H1 (cell line): ENCODE data around the gene NFIA. TPM values are rescaled to one million over a fixed set of nuclear protein-coding genes. Genes with fewer than 3 reads are reported as not detected.

ENCODE experiments used
- CTCF ChIA-PET: fragments of 300-600 bp; sonication (Branson Sonifier 250); formaldehyde crosslinking; loops from one replicate; lab custom pipeline; 2021; ENCODE audit not compliant: partially characterized antibody; lab: Charles Lee
- POLR2A ChIA-PET: fragments of 300-600 bp; sonication (Branson Sonifier 250); formaldehyde crosslinking; loops from one replicate; lab custom pipeline; 2021; ENCODE audit warnings: inconsistent platforms; ENCODE audit not compliant: partially characterized antibody; lab: Charles Lee
- DNase-seq, 2 experiments: peaks; one replicate each; pipeline versions ENCODE4 v3.0.0 to v3.0.0-alpha.2; 2010 to 2022; ENCODE audit warnings: low spot score in 2 of 2, low read depth in 1 of 2, mixed read lengths in 1 of 2
- FAIRE-seq: peaks from 2 replicates; lab custom pipeline; 2011; peaks lifted over from hg19 to GRCh38; lab: Jason Lieb, UNC
- H2AFZ ChIP-seq: 2 replicates; pipeline ENCODE4 v1.8.1; 2012; ENCODE audit warnings: low read length, inconsistent platforms
- H2AK5ac ChIP-seq: 2 replicates; pipeline ENCODE4 v1.6.1; 2013; ENCODE audit warnings: low read depth, low read length
- H2BK120ac ChIP-seq: replicated peaks from 2 replicates; pipeline ENCODE3; 2013; ENCODE audit warnings: low read depth, low read length, inconsistent platforms
- H2BK12ac ChIP-seq: 2 replicates; pipeline ENCODE4 v1.6.1; 2013; ENCODE audit warnings: low read depth, low read length
- H2BK15ac ChIP-seq: 2 replicates; pipeline ENCODE4 v1.6.1; 2013; ENCODE audit warnings: low read length
- H2BK20ac ChIP-seq: 2 replicates; pipeline ENCODE4 v1.6.1; 2013; ENCODE audit warnings: low read length
- H2BK5ac ChIP-seq: 2 replicates; pipeline ENCODE4 v1.6.1; 2013; ENCODE audit warnings: low read depth, low read length
- H3K14ac ChIP-seq: 2 replicates; pipeline ENCODE4 v1.6.1; 2013; ENCODE audit warnings: inconsistent platforms; ENCODE audit not compliant: insufficient read length
- H3K18ac ChIP-seq: 2 replicates; pipeline ENCODE4 v1.6.1; 2013; ENCODE audit warnings: low read length; ENCODE audit errors: extremely low read depth
- H3K23ac ChIP-seq: 2 replicates; pipeline ENCODE4 v1.6.1; 2013; ENCODE audit warnings: inconsistent platforms; ENCODE audit not compliant: insufficient read length
- H3K23me2 ChIP-seq: 2 replicates; pipeline ENCODE4 v1.6.1; 2013; ENCODE audit warnings: low read depth, low read length
- H3K27ac ChIP-seq: 2 replicates; pipeline ENCODE4 v1.6.1; 2011; ENCODE audit warnings: low read depth, low read length, inconsistent platforms
- H3K27me3 ChIP-seq, 4 experiments: replicated peaks in 1 of 4; 1 replicate in 1 of 4; 2 replicates in 3 of 4; pipeline versions ENCODE4 v1.6.1 to v1.8.1; 2011 to 2013; ENCODE audit warnings: low read length in 3 of 4, mild to moderate bottlenecking in 3 of 4, inconsistent platforms in 2 of 4, mixed read lengths in 2 of 4, moderate library complexity in 1 of 4; ENCODE audit not compliant: control insufficient read depth in 3 of 4, insufficient read depth in 3 of 4; ENCODE audit errors: extremely low read depth in 1 of 4
- H3K36me3 ChIP-seq, 4 experiments: 2 replicates each; pipeline versions ENCODE4 v1.6.1 to v1.8.1; 2011 to 2013; ENCODE audit warnings: mild to moderate bottlenecking in 4 of 4, low read length in 3 of 4, moderate library complexity in 2 of 4, control low read depth in 1 of 4, inconsistent platforms in 1 of 4; ENCODE audit not compliant: insufficient read depth in 4 of 4, control insufficient read depth in 2 of 4
- H3K4ac ChIP-seq: replicated peaks from 2 replicates; pipeline ENCODE3; 2013; ENCODE audit warnings: low read length, low read depth, mixed read lengths, inconsistent platforms; ENCODE audit not compliant: insufficient read length
- H3K4me1 ChIP-seq, 4 experiments: replicated peaks in 1 of 4; 1 replicate in 1 of 4; 2 replicates in 3 of 4; pipeline versions ENCODE4 v1.6.1 to v1.8.1; 2011 to 2013; ENCODE audit warnings: low read length in 3 of 4, inconsistent platforms in 2 of 4, mixed read lengths in 1 of 4; ENCODE audit not compliant: insufficient read depth in 4 of 4, control insufficient read depth in 3 of 4
- H3K4me2 ChIP-seq, 2 experiments: 2 replicates each; pipeline versions ENCODE4 v1.6.1 to v1.8.1; 2011 to 2013; ENCODE audit warnings: low read depth in 2 of 2, low read length in 2 of 2, control low read depth in 1 of 2, inconsistent platforms in 1 of 2, mild to moderate bottlenecking in 1 of 2; ENCODE audit not compliant: insufficient read depth in 1 of 2
- H3K4me3 ChIP-seq, 4 experiments: fragments of 200-600, 300-600 bp in 1 of 4; sonication (generic), shearing (Covaris generic), sonication (Bioruptor Twin) in 1 of 4; 2 replicates each; pipeline versions ENCODE4 v1.5.1 to v1.8.1; 2011 to 2016; ENCODE audit warnings: low read length in 4 of 4, low read depth in 3 of 4, control low read depth in 2 of 4, inconsistent platforms in 2 of 4, mild to moderate bottlenecking in 2 of 4, mixed read lengths in 1 of 4, moderate library complexity in 1 of 4; ENCODE audit not compliant: insufficient read depth in 2 of 4; ENCODE audit errors: extremely low read depth in 1 of 4
- H3K56ac ChIP-seq: replicated peaks from 2 replicates; pipeline ENCODE3; 2013; ENCODE audit warnings: low read depth, mild to moderate bottlenecking, mixed read lengths, low read length, inconsistent platforms; ENCODE audit not compliant: insufficient read length
- H3K79me1 ChIP-seq: 2 replicates; pipeline ENCODE4 v1.6.1; 2013; ENCODE audit warnings: low read depth, low read length, control low read depth
- H3K79me2 ChIP-seq, 2 experiments: 2 replicates each; pipeline versions ENCODE4 v1.6.1 to v1.8.1; 2012 to 2013; ENCODE audit warnings: low read length in 2 of 2, mild to moderate bottlenecking in 2 of 2, inconsistent platforms in 1 of 2; ENCODE audit not compliant: insufficient read depth in 2 of 2, control insufficient read depth in 1 of 2
- H3K9ac ChIP-seq, 4 experiments: replicated peaks in 1 of 4; 1 replicate in 1 of 4; 2 replicates in 3 of 4; pipeline versions ENCODE4 v1.6.1 to v1.8.1; 2011 to 2013; ENCODE audit warnings: low read depth in 3 of 4, low read length in 3 of 4, control low read depth in 2 of 4, mild to moderate bottlenecking in 2 of 4, moderate library complexity in 2 of 4, inconsistent platforms in 1 of 4; ENCODE audit errors: extremely low read depth in 1 of 4
- H3K9me3 ChIP-seq, 2 experiments: 2 replicates each; pipeline versions ENCODE4 v1.6.1 to v1.8.1; 2012 to 2013; ENCODE audit warnings: mild to moderate bottlenecking in 2 of 2, moderate library complexity in 2 of 2, control low read depth in 1 of 2, inconsistent platforms in 1 of 2, low read depth in 1 of 2, low read length in 1 of 2, mixed read lengths in 1 of 2; ENCODE audit not compliant: insufficient read depth in 2 of 2
- H4K20me1 ChIP-seq, 2 experiments: replicated peaks in 1 of 2; 2 replicates each; pipeline versions ENCODE3 to v1.8.1; 2011 to 2013; ENCODE audit warnings: inconsistent platforms in 2 of 2, low read length in 2 of 2, mild to moderate bottlenecking in 1 of 2; ENCODE audit not compliant: insufficient read depth in 2 of 2, control insufficient read depth in 1 of 2
- H4K5ac ChIP-seq: 2 replicates; pipeline ENCODE4 v1.6.1; 2013; ENCODE audit warnings: low read length, low read depth, mixed read lengths, inconsistent platforms; ENCODE audit not compliant: insufficient read length
- H4K8ac ChIP-seq: 2 replicates; pipeline ENCODE4 v1.8.0; 2013; ENCODE audit warnings: mild to moderate bottlenecking, moderate library complexity, low read length, inconsistent platforms; ENCODE audit not compliant: insufficient read depth; ENCODE audit errors: extremely low read depth
- H4K91ac ChIP-seq: replicated peaks from 2 replicates; pipeline ENCODE3; 2013; ENCODE audit warnings: low read length, mixed read lengths, inconsistent platforms; ENCODE audit not compliant: insufficient read length
- CEBPB ChIP-seq: IDR thresholded peaks from 2 replicates; pipeline ENCODE4 v1.6.1; 2012; ENCODE audit warnings: low read depth, low read length
- CHD1 ChIP-seq: IDR thresholded peaks from 2 replicates; pipeline ENCODE4 v1.6.1; 2012; ENCODE audit warnings: low read depth, low read length, improper control_type of control experiment
- CREB1 ChIP-seq: IDR thresholded peaks from 2 replicates; pipeline ENCODE4 v1.6.1; 2012; ENCODE audit warnings: inconsistent platforms
- CTCF ChIP-seq, 3 experiments: IDR thresholded peaks; 1 replicate in 2 of 3; 2 replicates in 1 of 3; pipeline versions ENCODE4 v1.5.1 to v1.6.1; 2011; ENCODE audit warnings: low read length in 3 of 3, mild to moderate bottlenecking in 3 of 3, inconsistent platforms in 2 of 3, low read depth in 1 of 3, moderate library complexity in 1 of 3; ENCODE audit not compliant: insufficient read depth in 1 of 3; ENCODE audit errors: control extremely low read depth in 1 of 3
- E2F6 ChIP-seq: IDR thresholded peaks from 2 replicates; pipeline ENCODE4 v1.6.1; 2012; ENCODE audit warnings: inconsistent platforms
- MAX ChIP-seq: IDR thresholded peaks from 2 replicates; pipeline ENCODE4 v1.6.1; 2012; ENCODE audit warnings: inconsistent platforms
- POLR2A ChIP-seq, 2 experiments: IDR thresholded peaks; 1 replicate in 1 of 2; 2 replicates in 1 of 2; pipeline ENCODE4 v1.6.1; 2011; ENCODE audit warnings: low read depth in 2 of 2, low read length in 2 of 2, mild to moderate bottlenecking in 2 of 2; ENCODE audit errors: control extremely low read depth in 1 of 2
- RBBP5 ChIP-seq: IDR thresholded peaks from 2 replicates; pipeline ENCODE4 v1.7.1; 2012; ENCODE audit warnings: low read depth, mild to moderate bottlenecking, inconsistent platforms, low read length, moderate library complexity, borderline replicate concordance
- SP4 ChIP-seq: IDR thresholded peaks from 2 replicates; pipeline ENCODE4 v1.6.1; 2012; ENCODE audit warnings: low read length, inconsistent platforms
- SUZ12 ChIP-seq: fragments of 200-600 bp; sonication (generic); IDR thresholded peaks from 2 replicates; pipeline ENCODE4 v1.6.1; 2012; ENCODE audit warnings: mild to moderate bottlenecking, inconsistent platforms, low read length, moderate library complexity, mixed read lengths
- TAF7 ChIP-seq: optimal IDR thresholded peaks from 2 replicates; pipeline ENCODE3; 2011; ENCODE audit warnings: low read depth, mild to moderate bottlenecking, inconsistent platforms, low read length, moderate library complexity, borderline replicate concordance
- ZNF274 ChIP-seq: IDR thresholded peaks from 2 replicates; pipeline ENCODE4 v1.7.0; 2012; ENCODE audit warnings: low read length, borderline replicate concordance; ENCODE audit errors: extremely low read depth
- WGBS, 2 experiments: shearing (Covaris generic) in 1 of 2; methylation state at CpG; one replicate each; pipeline versions ENCODE4 v1.1.6 to v1.1.7; 2013 to 2015; ENCODE audit warnings: low lambda C conversion rate in 2 of 2, mixed read lengths in 2 of 2, inconsistent platforms in 1 of 2, low coverage in 1 of 2, missing lambda C conversion rate in 1 of 2; ENCODE audit not compliant: insufficient replicate concordance in 2 of 2, insufficient coverage in 1 of 2, insufficient read length in 1 of 2; ENCODE audit errors: extremely low coverage in 1 of 2, missing lambda C conversion rate in 1 of 2; 5-methylcytosine and 5-hydroxymethylcytosine counted together
- polyA plus RNA-seq, 7 experiments: library from polyadenylated mRNA; depleted of rRNA in 3 of 7; stranded (reverse) in 5 of 7; unstranded in 2 of 7; fragments of >200 nt in 5 of 7; fragments of 200-250 nt in 2 of 7; gene quantifications; 1 replicate in 5 of 7; 2 replicates in 1 of 7; 4 replicates in 1 of 7; pipeline versions ENCODE4 v1.2.1 to v1.2.3, GENCODE V29; 2011 to 2013; ENCODE audit warnings: missing spikeins in 2 of 7, mixed read lengths in 2 of 7
- total RNA-seq: library from RNA; stranded (reverse); fragmentation: NEBNext Ultra II Directional; extraction: Animal tissue kit (Norgen Biotek cat#: 25700); gene quantifications from 2 replicates; pipeline ENCODE4 v1.2.1, GENCODE V29; 2021

Gene NFIA
- total and polyA plus RNA-seq, 2 of the 8 experiments (the other 6 are each of a cell fraction or from before 2014, with no cell fraction given) = 1.8 to 2.3 TPM

- Histone ChIP-seq H3K36me3 (no peaks in the 10 kb centered on the region), H2BK120ac (no peak overlapping the region), H3K79me2 (no peaks in the 10 kb centered on the region), H3K79me1 (no peaks in the 10 kb centered on the region), H3K9me3 (no peaks in the 10 kb centered on the region), H3K23ac (no peak overlapping the region), H3K18ac (no peak overlapping the region), H4K8ac (no peak overlapping the region), H4K20me1 (no peaks in the 10 kb centered on the region), H3K4me3 (no peak overlapping the region), H4K91ac (no peak overlapping the region), H2BK15ac (no peak overlapping the region), H4K5ac (no peak overlapping the region), H2BK12ac (no peak overlapping the region), H2AFZ (no peak overlapping the region), H2BK20ac (no peak overlapping the region), H3K9ac (no peak overlapping the region), H3K23me2 (no peaks in the 10 kb centered on the region), H3K56ac (no peak overlapping the region), H3K27ac (no peak overlapping the region), H3K4ac (no peak overlapping the region), H2AK5ac (no peak overlapping the region), H3K4me1 (peaks cover 10 to 24% (median 12%) of the 10 kb centered on the region in 4 experiments; a peak in 6 of 7 replicates), H3K14ac (no peak overlapping the region), H3K27me3 (peaks cover 0 to 6% (median 1%) of the 10 kb centered on the region in 4 experiments; a peak in 1 of 7 replicates), H2BK5ac (no peak overlapping the region), H3K4me2 (no peak overlapping the region)
- FAIRE-seq (no peak), DNase-seq (no peak)
- POLR2A ChIA-PET = no interaction called here
- 97% methylated on average over 6 of the region's 6 CpGs; no CpG with 5 or more reads in 1 of the 2 experiments for WGBS, 2 experiments
- CTCF ChIA-PET = interaction anchor here (1.2 to 1.6 kb wide), 3 partner anchors 27 to 482 kb away, joined by 3 to 4 read pairs (median 3); no protein-coding TSS in a partner anchor
- TF ChIP-seq CREB1 (no peak), E2F6 (no peak), CTCF (IDR thresholded peaks at IDR 0.05; ENCODE audit: control extremely low read depth in 1 of 3, insufficient read depth in 1 of 3, low read depth in 1 of 3, low read length in 3 of 3) (no peak), CHD1 (no peak), MAX (no peak), POLR2A (IDR thresholded peaks at IDR 0.05; ENCODE audit: control extremely low read depth in 1 of 2, low read depth in 2 of 2, low read length in 2 of 2) (no peak), ZNF274 (no peak), TAF7 (no peak), RBBP5 (no peak), SP4 (no peak), CEBPB (no peak), SUZ12 (no peak)
Measured at GRCh38 chr1:61460191-61460590, 377.8 kb downstream of the NFIA start.
